Bronchial epithelial cell (primary cell): ENCODE measurements around the gene SPRY2. TPM values are rescaled to one million over a fixed set of nuclear protein-coding genes. Genes with fewer than 3 reads are reported as not detected.
"Not testable (repeated sequence)": the region's sequence is repeated elsewhere in the genome, so short reads cannot be mapped to it uniquely, and the experiment has no call there.

Experiments used
- DNase-seq: peaks from one replicate; pipeline ENCODE4 v3.0.0-alpha.2; 2010; ENCODE audit warnings: low read depth
- FAIRE-seq: peaks from 2 replicates; lab custom pipeline; 2011; peaks lifted over from hg19 to GRCh38; lab: Jason Lieb, UNC
- H3K27me3 ChIP-seq: 2 replicates; pipeline ENCODE4 v1.5.1; 2011; ENCODE audit warnings: low read length; ENCODE audit not compliant: control insufficient read depth, insufficient read depth
- H3K36me3 ChIP-seq: 2 replicates; pipeline ENCODE4 v1.5.1; 2011; ENCODE audit warnings: low read length; ENCODE audit not compliant: control insufficient read depth, insufficient read depth
- H3K4me3 ChIP-seq: 2 replicates; pipeline ENCODE4 v1.5.1; 2011; ENCODE audit warnings: mild to moderate bottlenecking, low read depth, low read length, control low read depth
- total RNA-seq: library from RNA; depleted of rRNA; stranded (reverse); fragments of >200 nt; gene quantifications from 2 replicates; pipeline ENCODE4 v1.2.1, GENCODE V29; 2014
- TF ChIP-seq, protein P1 (sequence below): IDR thresholded peaks from 2 replicates; pipeline ENCODE4 v1.5.1; 2011; ENCODE audit warnings: mild to moderate bottlenecking, moderate library complexity, low read length, control low read depth, inconsistent platforms; ENCODE audit not compliant: insufficient read depth, severe bottlenecking

The SPRY2 gene
- total RNA-seq, 1 donor from 2014 or later: 4.7 TPM

DNA sequence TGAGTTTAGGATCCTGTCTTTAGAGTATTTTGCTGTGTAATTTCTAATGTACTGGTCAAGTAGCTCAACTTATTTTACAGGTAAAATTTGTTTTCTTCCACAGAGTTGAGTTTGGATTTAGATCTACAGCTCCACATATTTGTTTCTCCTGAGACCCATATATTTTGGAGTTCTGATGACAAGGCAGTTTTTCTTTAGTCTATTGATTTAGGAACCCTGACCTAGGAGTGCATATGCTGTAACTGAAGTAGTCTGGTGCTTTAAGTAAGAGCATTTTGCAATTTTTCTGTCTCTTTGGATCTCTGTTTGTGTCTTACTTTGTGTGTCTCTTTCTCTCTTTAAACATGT, 19.5 kb upstream of the SPRY2 start:
- TF ChIP-seq, protein P1, sequence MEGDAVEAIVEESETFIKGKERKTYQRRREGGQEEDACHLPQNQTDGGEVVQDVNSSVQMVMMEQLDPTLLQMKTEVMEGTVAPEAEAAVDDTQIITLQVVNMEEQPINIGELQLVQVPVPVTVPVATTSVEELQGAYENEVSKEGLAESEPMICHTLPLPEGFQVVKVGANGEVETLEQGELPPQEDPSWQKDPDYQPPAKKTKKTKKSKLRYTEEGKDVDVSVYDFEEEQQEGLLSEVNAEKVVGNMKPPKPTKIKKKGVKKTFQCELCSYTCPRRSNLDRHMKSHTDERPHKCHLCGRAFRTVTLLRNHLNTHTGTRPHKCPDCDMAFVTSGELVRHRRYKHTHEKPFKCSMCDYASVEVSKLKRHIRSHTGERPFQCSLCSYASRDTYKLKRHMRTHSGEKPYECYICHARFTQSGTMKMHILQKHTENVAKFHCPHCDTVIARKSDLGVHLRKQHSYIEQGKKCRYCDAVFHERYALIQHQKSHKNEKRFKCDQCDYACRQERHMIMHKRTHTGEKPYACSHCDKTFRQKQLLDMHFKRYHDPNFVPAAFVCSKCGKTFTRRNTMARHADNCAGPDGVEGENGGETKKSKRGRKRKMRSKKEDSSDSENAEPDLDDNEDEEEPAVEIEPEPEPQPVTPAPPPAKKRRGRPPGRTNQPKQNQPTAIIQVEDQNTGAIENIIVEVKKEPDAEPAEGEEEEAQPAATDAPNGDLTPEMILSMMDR: no peak
- Histone ChIP-seq H3K36me3 (no peaks in the 10 kb centered on the region), H3K4me3 (no peak overlapping the region), H3K27me3 (no peaks in the 10 kb centered on the region)
- DNase-seq (no peak), FAIRE-seq (no peak)

DNA sequence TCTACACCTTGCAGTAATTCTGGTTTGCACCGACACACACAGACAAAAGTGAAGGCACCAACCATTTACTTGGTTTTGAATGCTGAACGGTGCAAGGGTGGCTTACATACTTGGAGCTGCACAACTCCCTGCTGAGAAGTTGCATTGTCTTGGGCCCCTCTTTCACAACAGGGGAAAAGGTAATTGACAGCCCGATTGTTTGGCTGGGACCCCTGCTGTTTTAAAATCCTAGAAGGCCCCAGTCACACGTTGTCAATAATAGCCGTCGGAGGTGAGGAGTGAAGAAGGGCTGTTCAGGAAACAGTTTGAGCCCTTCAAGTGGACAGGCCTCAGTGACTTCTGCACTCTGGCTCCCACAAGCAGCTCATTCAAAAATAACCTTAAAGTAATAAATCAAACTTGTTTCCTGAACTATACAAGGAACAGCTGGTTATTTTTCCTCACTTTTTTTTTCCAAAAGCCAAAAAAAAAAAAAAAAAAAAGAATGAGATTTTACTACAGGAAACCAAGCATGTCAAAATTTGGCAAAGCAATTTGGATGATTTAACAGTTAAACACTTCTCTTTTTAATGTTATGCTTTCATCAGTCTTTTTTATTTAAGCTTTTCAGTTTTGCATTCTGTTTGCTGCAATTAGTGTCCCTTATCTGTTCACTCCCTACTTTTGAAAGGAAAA, 19.0 kb upstream of the SPRY2 start:
- H3K27me3 ChIP-seq: no peaks in the 10 kb centered on the region
- H3K4me3 ChIP-seq: no peak overlapping the region
- no peak for DNase-seq
- TF ChIP-seq, protein P1: no peak
- no peaks in the 10 kb centered on the region for H3K36me3 ChIP-seq
- FAIRE-seq: no peak

DNA sequence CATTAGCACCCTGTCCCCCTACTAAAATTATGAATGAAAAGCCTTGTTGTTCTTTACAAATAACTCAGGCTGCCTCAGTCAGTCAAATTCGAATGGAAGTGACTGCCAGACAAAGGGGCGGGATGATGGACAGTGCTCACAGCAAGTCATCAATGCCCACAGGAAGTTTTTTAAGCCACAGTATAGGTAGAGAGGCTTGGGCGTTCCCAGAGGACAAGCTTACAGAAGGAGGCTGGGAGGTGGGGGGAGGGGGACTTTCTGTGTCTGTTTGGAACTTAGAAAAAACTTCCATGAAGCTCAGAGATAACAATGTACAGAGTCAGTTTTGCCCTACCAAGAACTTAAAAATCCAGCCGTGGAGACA, 18.5 kb upstream of the SPRY2 start:
- TF ChIP-seq, protein P1: no peak
- no peaks in the 10 kb centered on the region for H3K36me3 ChIP-seq
- H3K27me3 ChIP-seq: no peaks in the 10 kb centered on the region
- H3K4me3 ChIP-seq: no peak overlapping the region
- FAIRE-seq (no peak), DNase-seq (no peak)

DNA sequence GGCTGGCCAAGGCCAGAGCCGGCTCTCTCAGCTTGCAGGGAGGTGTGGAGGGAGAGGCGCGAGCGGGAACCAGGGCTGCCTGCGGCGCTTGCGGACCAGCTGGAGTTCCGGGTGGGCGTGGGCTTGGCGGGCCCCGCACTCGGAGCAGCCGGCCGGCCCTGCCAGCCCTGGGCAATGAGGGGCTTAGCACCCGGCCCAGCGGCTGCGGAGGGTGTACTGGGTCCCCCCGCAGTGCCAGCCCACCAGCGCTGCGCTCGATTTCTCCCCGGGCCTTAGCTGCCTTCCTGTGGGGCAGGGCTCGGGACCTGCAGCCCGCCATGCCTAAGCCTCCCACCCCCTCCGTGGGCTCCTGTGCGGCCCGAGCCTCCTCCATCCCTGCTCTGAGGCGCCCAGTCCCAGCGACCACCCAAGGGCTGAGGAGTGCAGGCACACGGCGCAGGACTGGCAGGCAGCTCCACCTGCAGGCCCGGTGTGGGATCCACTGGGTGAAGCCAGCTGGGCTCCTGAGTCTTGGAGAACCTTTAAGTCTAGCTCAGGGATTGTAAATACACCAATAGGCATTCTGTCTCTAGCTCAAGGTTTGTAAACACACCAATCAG, 14.7 kb upstream of the SPRY2 start:
- FAIRE-seq, DNase-seq: not testable (repeated sequence)

DNA sequence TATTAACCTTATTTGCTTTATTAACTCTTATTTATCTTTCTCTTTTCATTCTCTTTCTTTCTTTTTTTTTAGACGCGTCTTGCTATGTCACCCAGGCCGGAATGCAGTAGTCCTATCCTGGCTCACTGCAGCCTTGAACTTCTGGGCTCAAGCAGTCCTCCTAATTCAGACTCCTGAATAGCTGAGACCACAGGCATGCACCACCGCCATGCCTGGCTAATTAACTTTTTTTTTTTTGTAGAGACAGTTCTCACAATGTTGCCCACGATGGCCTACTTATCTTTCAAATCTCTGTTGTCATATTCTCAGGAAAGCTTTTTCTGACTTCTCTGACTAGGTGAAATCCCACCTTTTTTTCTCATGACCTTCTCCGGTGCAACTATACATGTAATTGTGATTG, 7.8 kb upstream of the SPRY2 start:
- Histone ChIP-seq H3K36me3 (no peaks in the 10 kb centered on the region), H3K4me3 (no peak overlapping the region), H3K27me3 (no peaks in the 10 kb centered on the region)
- TF ChIP-seq, protein P1: no peak
- DNase-seq (no peak), FAIRE-seq (no peak)

More for the DNA sequence above, 14.7 kb upstream of the SPRY2 start:
- not testable (repeated sequence) for H3K27me3 ChIP-seq, H3K4me3 ChIP-seq, H3K36me3 ChIP-seq

DNA sequence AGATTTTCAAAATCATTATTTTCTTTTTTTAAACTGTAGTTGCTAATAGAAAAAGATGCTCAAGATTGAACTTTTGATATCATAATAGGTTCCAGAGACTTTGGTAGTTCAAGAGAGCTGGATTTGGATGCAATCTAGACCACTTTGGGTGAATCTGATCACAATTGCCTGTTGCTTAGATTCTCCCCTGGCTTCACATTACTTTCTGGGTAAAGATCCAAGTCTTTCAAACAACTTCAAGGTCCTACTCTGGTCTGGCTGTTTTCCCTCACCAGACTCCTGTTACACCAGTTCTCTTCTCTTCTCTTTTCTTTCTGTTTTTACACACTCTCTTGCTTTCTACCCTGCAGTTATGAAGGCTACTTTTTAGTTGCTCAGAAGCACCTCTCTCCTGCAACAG, 7.4 kb upstream of the SPRY2 start:
- no peaks in the 10 kb centered on the region for H3K36me3 ChIP-seq
- H3K27me3 ChIP-seq: no peaks in the 10 kb centered on the region
- DNase-seq (no peak), FAIRE-seq (no peak)
- TF ChIP-seq, protein P1: no peak
- no peak overlapping the region for H3K4me3 ChIP-seq
